GM11168 (cell line): ENCODE measurements around the gene HOXB9.

Source experiments
- in situ Hi-C: fragments of 300-500 bp; cut with MboI; formaldehyde crosslinking; loops from one replicate; pipeline ENCODE4 v1.12.0; 2022; ENCODE audit warnings: low sequenced_read_pairs; ENCODE audit not compliant: unreplicated experiment

Gene HOXB9

DNA sequence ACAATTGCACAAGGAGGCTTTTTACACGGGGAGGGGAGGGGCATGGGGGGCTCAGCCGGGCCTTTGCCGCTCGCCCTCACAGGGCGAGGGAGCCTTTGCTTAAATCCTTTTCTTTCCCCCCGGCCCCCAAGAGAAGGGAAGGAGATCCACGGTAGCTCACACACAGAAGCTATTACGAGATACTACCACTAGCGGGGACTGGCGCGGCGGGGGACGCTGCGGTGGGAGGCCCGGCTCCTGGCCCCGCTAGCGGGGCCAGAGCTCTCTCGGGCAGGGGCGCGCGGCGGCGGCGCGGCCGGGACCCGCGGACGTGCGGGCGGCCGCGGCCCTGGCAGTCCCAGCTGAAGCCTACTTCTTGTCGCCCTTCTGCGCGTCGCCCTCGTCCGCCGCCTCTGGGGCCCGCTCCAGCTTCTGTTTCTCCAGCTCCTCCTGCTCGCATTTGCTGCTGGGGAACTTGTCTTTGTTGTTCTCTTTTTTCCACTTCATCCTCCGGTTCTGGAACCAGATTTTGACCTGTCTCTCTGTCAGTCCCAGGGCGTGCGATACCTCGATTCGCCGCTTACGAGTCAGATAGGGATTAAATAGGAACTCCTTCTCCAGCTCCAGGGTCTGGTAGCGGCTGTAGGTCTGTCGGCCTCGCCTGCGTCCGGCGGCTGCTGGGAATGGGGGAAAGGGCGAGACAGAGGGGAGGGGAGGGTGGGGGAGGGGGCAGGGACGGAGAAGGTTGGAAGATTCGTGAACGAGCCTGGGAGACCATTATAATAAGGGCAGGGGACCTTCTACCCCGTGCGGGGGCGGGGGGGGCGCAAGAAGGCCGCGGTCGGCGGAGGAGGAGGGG, 13.1 kb downstream of the HOXB9 start:
- in situ Hi-C loops: no loop called here

DNA sequence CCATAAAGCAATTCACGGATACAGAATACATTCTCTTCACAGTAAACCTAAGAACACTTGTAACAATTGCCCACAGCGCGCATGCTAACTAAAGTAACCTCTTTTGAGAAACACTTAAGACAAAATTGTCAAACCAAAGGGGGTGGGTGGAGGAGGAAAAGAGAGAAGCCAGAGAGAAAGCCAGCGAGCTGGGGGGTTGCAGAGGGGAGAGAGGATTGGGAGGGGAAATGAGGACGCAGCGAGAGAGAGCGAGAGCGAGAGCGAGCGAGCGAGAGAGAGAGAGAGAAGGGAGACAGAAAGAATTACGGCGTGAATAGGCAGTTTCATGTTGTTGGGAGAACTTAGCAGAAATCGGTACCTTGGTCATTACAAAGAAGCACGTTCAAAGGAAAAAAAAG, 13.7 kb downstream of the HOXB9 start:
- in situ Hi-C loops: no loop called here

DNA sequence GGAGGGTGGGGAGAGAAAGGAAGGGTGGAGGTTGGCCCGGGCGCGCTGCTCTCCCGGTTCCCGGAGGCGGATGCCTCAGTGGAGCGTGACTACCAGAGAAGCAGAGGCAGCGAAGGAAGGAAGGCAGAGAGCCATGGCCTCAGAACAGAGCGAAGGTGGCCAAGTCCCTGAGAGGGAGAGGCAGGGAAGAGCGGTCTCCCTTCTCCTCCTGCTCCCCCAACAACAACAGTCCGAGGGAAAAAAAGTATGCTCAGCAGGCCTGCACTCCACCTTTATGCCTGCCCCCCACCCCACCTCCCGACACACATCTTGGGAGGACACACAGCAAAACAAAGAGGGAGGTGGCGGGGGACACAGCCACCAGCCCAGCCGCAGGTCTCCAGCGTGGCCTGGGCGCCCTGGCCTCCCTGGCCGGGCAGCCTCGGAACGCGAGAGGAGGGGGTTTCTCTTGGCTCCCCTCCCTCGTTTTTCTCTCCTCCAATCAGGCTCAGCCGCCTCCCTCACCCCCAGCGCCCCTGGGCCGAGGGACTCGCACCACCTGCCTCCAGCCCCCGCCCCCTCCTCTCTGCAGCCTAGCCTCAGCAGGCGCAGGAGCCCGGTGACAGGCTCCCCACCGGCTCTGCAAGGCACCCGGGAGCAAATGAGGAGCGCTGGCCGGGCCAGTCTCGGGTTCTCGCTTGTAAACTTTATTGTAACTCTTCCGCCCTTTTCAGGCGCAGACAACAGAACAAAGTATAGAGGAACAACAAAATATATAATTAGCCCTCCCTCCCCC, 14.3 kb downstream of the HOXB9 start:
- in situ Hi-C loops: no loop called here

DNA sequence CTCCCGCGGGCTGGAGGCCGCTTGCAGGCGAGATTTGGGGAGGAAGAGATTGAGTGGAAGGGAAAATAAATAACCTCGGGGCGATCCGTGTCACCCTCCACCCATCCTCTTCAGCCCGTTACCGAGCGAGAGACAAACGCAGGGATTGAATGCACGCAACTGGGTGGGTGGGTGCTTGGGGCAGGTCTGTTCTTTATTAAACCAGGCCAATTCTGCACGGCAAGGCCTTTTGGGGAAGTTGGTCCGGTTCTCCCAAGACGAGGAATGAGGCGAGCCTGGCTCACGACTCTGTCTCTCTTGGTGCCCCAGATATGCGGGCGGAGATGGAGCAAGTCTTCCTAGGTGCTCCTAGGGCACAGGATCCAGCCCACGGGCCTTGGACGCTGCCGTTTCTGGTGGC, 14.9 kb downstream of the HOXB9 start:
- in situ Hi-C loops: no loop called here

- in situ Hi-C loops: no loop called here
Measured at GRCh38 chr17:48610282-48611211, 15.6 kb downstream of the HOXB9 start, which contains the start of gene HOXB7. TSS of gene HOXB7 (minus strand) at chr17:48611017. CDS start at chr17:48610918, 99 bp downstream.

GRCh38 chr17:48609759-48610281, 16.3 kb downstream of the HOXB9 start:
- in situ Hi-C loops: no loop called here

- in situ Hi-C loops: no loop called here
Measured at GRCh38 chr17:48609033-48609432, 17.1 kb downstream of the HOXB9 start.

- in situ Hi-C loops: no loop called here
Measured at GRCh38 chr17:48608494-48608834, 17.7 kb downstream of the HOXB9 start.

GRCh38 chr17:48606892-48607614, 19.1 kb downstream of the HOXB9 start:
- in situ Hi-C loops: no loop called here

DNA sequence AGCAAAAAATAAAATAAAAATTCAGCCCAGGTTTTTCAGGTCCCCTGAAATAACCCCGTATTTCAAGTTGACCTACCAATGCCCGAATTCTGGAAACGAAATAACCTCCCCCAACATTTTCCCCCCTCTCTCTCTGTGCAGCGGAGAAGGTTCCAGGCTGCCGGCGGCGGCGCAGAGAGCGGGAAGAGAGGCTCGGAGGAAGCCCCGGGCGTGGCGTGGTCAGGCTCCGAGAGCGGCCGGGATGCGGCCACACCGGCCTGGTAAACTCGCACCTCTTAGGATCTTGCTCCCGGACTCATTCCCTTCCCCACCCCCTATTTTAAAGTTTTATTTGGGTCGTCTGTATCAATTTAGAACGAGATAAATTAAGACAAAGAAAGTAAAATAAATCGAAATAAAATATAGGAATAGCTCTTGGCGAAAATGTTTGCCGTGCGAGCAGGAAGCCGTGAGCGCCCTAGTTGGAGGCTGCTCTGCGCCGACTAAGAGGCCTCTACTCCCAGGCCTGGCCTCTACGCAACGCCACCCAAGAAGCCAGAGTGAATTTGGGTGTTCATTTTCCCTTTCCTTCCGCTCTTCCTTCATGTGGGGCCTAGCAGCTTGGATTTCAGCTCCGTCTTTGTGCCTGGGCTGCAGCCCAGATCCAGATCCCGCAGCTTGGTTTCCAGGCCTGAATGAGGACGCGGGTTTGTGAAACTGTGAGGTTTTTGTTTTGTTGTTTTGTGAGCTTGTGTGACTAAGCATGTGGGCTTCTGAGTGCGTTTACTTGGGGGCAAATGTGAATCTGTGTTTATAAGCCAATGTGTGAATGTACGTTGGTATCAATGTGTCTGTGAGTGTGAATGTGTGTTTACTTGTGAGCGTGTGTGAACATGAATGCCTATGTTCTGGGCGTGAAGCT, 19.9 kb downstream of the HOXB9 start:
- in situ Hi-C loops: no loop called here

DNA sequence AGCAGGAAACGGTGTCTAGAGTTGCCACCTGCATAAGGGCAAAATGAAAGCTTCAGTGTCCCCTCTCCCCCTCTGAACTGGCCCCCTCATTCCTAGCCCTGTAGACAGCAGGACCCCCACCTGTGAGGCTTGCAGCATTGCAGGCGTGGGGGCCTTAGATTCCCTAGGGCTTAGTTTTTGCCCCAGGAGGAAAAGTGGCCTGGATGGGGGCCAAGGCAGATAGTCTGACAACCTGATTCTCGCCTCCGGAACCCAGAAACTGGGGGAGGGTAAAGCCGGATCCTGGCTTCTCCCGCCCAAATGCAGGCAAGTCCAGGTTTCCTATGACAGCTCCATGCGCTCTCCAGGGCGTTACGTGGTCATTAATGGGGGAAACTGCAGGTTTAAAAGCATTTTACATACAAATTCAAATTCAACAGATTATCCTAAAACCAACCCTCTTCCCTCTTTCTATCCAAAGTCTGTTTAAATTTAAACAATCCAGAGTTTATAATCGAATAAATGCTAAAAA, 20.7 kb downstream of the HOXB9 start:
- in situ Hi-C loops: no loop called here

DNA sequence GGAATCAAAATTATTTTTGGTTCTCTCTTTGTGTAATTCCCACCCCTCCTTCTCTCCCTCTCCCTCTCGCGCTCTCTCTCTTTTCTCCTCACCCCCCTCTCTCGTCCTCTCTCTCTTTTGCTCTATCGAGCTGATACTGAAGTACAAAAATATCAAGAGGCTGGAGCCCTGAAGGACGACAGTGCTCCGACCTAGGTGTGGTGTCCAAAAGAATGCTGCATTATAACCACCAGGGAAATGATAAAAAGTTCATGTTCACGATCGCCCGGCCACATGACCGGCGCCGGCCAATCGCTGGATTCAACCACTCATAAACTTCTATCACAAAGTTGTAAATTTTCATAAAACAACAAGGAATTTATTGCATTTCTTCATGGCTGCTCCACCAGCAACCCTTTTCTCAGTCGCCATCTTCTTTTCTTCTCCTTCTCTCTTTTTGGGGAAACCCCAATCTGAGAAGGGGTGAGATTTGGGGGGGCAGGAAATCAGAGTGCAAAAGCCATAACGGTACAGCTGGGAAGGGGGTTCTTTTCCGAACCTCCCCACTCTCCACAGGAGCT, 21.3 kb downstream of the HOXB9 start, which contains the start of gene HOXB6:
TSS of gene HOXB6 (minus strand) at position 217 of the 560 bp plus-strand sequence. CDS start 6,836 bp downstream, outside the sequence.
- in situ Hi-C loops: no loop called here

- in situ Hi-C loops: no loop called here
Measured at GRCh38 chr17:48603959-48604769, 22.0 kb downstream of the HOXB9 start.

- in situ Hi-C loops: no loop called here
Measured at GRCh38 chr17:48601539-48602425, 24.4 kb downstream of the HOXB9 start.

GRCh38 chr17:48601207-48601538, 25.0 kb downstream of the HOXB9 start:
- in situ Hi-C loops: no loop called here
